Measurements from ENCODE around the gene PRKAR1A.

GRCh38 chr17:68599091-68599490 is 86.9 kb downstream of the PRKAR1A start:
- no peak for TF ChIP-seq EP300 (IDR thresholded peaks at IDR 0.05)
- TF ChIP-seq CTCF (IDR thresholded peaks at IDR 0.05): no peak
- TF ChIP-seq POLR2A (IDR thresholded peaks at IDR 0.05): no peak
